ENCODE results near the gene IMMP2L.

The IMMP2L gene

GRCh38 chr7:110987127-110987693, 575.1 kb downstream of the IMMP2L start:
- no peak overlapping the region for H3K27ac ChIP-seq
- TF ChIP-seq CTCF (IDR thresholded peaks at IDR 0.05): no peak

GRCh38 chr7:110983822-110984456, 578.4 kb downstream of the IMMP2L start:
- Histone ChIP-seq H3K27me3 (no peaks in the 10 kb centered on the region), H3K9me3 (no peaks in the 10 kb centered on the region), H3K27ac (no peak overlapping the region), H3K4me3 (ENCODE audit: low read depth in 1 of 2, low read length in 1 of 2) (no peak overlapping the region), H3K36me3 (no peaks in the 10 kb centered on the region), H3K4me1 (ENCODE audit: control insufficient read depth in 1 of 2, insufficient read depth in 1 of 2, low read depth in 1 of 2, low read length in 1 of 2) (no peaks in the 10 kb centered on the region)
- no peak for TF ChIP-seq CTCF (IDR thresholded peaks at IDR 0.05)

More at GRCh38 chr7:110987127-110987693, 575.1 kb downstream of the IMMP2L start:
- no peaks in the 10 kb centered on the region for H3K4me1 ChIP-seq (ENCODE audit: control insufficient read depth in 1 of 2, insufficient read depth in 1 of 2, low read depth in 1 of 2, low read length in 1 of 2)
- H3K4me3 ChIP-seq (ENCODE audit: low read depth in 1 of 2, low read length in 1 of 2): no peak overlapping the region
- H3K27me3 ChIP-seq: no peaks in the 10 kb centered on the region
- H3K36me3 ChIP-seq: no peaks in the 10 kb centered on the region
- no peaks in the 10 kb centered on the region for H3K9me3 ChIP-seq

- H3K4me3 ChIP-seq (ENCODE audit: low read depth in 1 of 2, low read length in 1 of 2): no peak overlapping the region
- H3K4me1 ChIP-seq (ENCODE audit: control insufficient read depth in 1 of 2, insufficient read depth in 1 of 2, low read depth in 1 of 2, low read length in 1 of 2): no peaks in the 10 kb centered on the region
- no peaks in the 10 kb centered on the region for H3K27me3 ChIP-seq
- no peaks in the 10 kb centered on the region for H3K9me3 ChIP-seq
- no peak overlapping the region for H3K27ac ChIP-seq
- no peaks in the 10 kb centered on the region for H3K36me3 ChIP-seq
- TF ChIP-seq CTCF (IDR thresholded peaks at IDR 0.05): no peak
Observed at GRCh38 chr7:110977127-110977737, 585.1 kb downstream of the IMMP2L start.

GRCh38 chr7:110975486-110975885, 586.8 kb downstream of the IMMP2L start:
- no peaks in the 10 kb centered on the region for H3K4me1 ChIP-seq (ENCODE audit: control insufficient read depth in 1 of 2, insufficient read depth in 1 of 2, low read depth in 1 of 2, low read length in 1 of 2)
- H3K9me3 ChIP-seq: no peaks in the 10 kb centered on the region
- H3K27ac ChIP-seq: no peak overlapping the region
- TF ChIP-seq CTCF (IDR thresholded peaks at IDR 0.05): no peak
- H3K36me3 ChIP-seq: no peaks in the 10 kb centered on the region
- no peak overlapping the region for H3K4me3 ChIP-seq (ENCODE audit: low read depth in 1 of 2, low read length in 1 of 2)
- no peaks in the 10 kb centered on the region for H3K27me3 ChIP-seq

- Histone ChIP-seq H3K9me3 (no peaks in the 10 kb centered on the region), H3K27ac (no peak overlapping the region), H3K36me3 (no peaks in the 10 kb centered on the region), H3K4me1 (ENCODE audit: control insufficient read depth in 1 of 2, insufficient read depth in 1 of 2, low read depth in 1 of 2, low read length in 1 of 2) (no peaks in the 10 kb centered on the region), H3K4me3 (ENCODE audit: low read depth in 1 of 2, low read length in 1 of 2) (no peak overlapping the region), H3K27me3 (no peaks in the 10 kb centered on the region)
- TF ChIP-seq CTCF (IDR thresholded peaks at IDR 0.05): no peak
Observed at GRCh38 chr7:110974441-110974840, 587.9 kb downstream of the IMMP2L start.
